ENCODE measurements around the gene NIN.
A peak's percentile ranks its signal among the peaks of the same experiment; 100 is the strongest.

The NIN gene

DNA sequence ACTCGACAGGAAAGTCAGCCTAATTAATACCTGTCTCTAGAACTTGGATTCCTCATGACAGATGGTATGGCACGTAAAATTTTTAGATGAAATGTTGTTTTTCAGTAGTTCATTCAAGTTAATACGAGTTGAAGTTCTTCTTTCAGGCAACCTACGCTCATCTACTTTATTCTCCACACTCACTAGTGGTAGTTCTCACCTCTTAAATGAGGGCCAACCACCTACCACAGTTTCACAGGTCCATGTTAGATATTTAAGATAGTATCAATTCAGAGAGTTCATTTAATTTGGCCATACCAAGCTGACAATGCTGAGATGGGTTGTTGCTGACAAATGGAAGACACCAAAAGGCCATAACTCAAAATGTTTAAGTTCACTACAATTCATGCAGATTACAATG lies 50.6 kb downstream of the NIN start:
- no peak for DNase-seq
- TF ChIP-seq POLR2A (IDR thresholded peaks at IDR 0.05; ENCODE audit: low read length) (no peak), GATA1 (IDR thresholded peaks at IDR 0.05; ENCODE audit: low read depth, low read length) (no peak)

DNA sequence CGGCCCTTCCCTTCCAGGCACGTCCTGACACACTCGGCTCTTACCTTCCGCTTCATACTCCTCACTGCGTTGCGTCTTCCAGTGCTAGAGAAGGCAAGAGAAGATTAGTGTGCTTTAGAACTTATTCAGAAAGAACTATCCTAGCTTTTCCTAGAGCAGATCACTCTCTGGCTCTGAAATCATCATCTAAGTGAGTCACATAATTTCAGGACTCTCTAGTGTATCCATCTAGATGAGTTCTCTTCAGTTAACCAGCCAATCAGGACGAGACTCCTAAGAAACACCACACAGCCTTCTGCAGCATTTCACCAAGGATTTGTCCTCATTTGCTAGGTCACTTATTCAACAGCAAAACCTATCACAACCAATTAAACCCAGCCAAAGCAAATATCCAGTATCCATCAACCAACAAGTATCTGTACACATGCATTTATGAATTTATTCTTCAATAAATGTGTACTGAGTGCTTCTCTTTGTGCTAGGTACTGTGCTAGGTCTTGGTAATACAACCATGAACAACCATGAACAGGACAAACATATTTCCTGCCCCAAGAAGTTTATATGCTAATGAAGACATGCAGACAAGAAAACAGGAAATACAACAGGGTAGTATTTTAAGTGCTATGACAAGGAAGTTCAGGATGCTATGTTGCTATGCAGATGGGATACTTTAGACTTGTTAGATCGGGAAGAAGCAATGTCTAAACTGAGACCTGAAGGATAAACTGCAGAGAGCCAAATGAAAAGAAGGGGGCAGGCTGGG lies 52.1 kb downstream of the NIN start:
- TF ChIP-seq POLR2A (IDR thresholded peaks at IDR 0.05; ENCODE audit: low read length) (no peak), GATA1 (IDR thresholded peaks at IDR 0.05; ENCODE audit: low read depth, low read length) (no peak)
- DNase-seq: no peak

DNA sequence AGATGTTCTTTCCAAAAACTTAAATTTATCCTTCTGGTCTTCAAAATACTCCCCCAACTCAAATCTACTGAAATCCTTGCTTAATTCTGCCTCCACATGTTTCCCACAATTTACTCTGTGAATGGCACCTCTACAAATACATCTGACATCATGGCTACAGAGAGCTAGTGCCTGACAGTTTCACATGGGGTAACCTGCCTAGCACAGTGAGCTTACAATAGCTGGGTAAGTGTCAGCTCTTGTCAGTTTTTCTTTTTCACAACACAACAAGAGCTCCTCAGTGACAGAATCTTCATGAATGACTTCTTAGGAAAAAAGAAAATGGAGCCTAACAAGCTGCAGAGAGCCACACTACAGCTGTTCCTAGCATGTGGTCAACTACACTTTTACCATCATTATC lies 54.4 kb downstream of the NIN start:
- TF ChIP-seq GATA1 (IDR thresholded peaks at IDR 0.05; ENCODE audit: low read depth, low read length) (no peak), POLR2A (IDR thresholded peaks at IDR 0.05; ENCODE audit: low read length) (no peak)
- no peak for DNase-seq

DNA sequence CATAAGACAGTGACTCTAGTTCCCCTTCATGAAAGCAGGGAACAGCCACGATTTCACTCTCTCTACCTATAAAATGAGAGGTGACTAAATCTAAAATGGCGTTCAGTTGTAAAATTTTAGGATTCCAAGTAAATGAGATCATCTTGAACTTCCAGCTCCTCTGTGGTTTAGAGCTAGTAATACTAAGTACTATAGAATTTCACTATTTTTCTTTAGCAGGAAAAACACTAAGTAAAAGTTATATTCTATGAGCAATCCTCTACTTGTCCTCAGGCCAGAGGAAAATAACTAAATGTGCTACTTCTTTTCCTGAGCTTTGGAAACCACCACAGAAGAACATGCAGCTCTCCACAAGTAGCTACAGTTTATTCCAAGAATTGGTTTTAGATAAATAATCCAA lies 55.6 kb downstream of the NIN start:
- TF ChIP-seq POLR2A (IDR thresholded peaks at IDR 0.05; ENCODE audit: low read length) (no peak), GATA1 (IDR thresholded peaks at IDR 0.05; ENCODE audit: low read depth, low read length) (no peak)
- no peak for DNase-seq

DNA sequence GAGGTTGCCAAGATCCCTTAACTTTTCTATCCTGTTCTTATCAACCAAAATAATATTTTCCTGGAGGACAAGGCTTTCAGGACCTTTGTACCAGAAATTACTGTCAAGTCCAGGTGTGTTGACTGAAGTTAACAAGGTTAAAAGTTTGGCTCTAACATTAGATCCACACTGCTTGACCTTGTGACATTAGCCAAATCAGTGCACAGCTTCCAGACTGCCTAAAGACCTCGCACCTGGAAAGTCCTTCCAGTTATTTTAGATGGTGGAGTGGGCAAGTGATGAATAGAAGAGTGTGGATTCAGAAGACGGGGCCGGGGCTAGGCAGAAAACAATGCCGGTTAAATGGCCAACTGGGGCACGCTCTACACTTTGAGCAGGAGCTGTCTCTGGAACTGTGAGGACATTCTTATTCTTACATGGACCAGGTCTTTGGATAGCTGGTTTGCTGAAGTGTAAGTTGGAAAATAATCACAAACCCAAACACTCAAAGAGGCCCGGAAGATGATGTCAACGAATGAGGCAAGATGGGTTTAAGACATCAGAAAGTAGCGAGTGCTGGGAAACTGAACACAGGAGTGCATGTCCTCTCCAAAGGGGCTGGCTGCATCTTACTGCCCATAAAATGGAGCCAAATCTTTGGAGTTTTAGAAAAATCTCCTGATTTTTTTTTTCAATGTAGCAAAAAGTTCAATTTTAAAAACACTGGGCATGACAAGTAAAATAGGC lies 56.3 kb downstream of the NIN start:
- DNase-seq: no peak
- TF ChIP-seq POLR2A (IDR thresholded peaks at IDR 0.05; ENCODE audit: low read length): no peak
- TF ChIP-seq GATA1 (IDR thresholded peaks at IDR 0.05; ENCODE audit: low read depth, low read length): no peak

DNA sequence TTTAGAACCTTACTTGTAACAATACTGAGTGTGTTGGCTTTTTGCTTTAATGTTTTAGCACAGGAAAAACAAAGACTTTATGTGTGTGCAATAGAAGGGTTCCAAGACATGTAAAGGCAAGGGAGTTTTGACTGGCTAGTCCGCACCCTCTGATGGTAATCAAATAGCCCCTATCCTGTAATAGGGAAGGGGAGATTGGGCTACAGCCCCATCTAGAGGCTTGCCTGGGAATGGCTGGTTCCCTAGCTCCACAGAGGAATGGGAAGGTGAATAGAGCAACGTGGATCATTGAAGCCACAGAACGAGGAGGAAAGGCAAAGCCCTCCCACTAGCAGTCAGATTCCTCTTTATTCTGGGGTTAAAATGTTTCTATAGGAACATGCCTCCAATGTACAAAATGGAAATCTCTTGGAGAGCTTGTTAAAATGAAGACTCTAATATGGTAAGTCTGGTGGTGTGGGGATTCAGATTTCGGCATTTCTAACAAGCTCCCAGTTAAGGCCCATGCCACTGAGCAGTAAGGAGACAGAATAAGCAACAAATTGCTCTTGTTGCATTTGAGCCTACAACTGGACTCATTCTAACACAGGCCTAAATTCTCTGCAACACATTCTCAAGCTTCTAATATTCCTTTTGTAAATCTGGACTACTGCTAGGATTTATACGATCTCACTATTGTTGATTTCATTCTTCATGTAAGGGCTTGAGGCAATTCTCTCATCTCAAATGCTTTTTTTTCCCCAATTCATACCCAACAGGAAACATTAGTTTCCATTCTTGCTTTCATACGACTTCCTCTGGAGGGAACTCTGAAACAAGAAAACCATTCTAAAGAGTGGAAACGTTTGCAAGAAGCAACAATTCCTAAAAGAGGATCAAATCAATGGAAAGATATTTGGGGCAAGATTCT lies 57.1 kb downstream of the NIN start:
- TF ChIP-seq GATA1 (IDR thresholded peaks at IDR 0.05; ENCODE audit: low read depth, low read length) (no peak), POLR2A (IDR thresholded peaks at IDR 0.05; ENCODE audit: low read length) (no peak)
- peak; percentile 38 to 70 for DNase-seq

DNA sequence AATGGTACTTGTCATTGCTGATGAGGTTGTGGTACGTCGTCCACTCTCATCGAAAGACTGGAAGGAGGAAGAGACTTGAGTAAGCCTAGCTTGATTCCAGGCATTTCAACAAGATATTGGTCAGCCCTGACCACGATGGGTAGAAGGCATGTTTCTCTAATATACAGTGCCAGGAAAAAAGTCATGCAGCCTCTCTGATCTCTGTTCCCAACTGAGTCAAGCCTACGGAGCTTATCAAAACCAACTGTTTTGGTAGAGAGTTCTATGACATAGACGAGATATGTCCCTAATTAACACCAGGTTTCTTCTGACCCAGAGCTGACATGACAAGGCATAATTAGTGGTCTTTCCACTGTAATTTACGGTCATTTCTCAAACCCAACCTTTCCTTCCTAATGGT lies 58.5 kb downstream of the NIN start:
- peak in 1 of 2 experiments; percentile 23 for DNase-seq

DNA sequence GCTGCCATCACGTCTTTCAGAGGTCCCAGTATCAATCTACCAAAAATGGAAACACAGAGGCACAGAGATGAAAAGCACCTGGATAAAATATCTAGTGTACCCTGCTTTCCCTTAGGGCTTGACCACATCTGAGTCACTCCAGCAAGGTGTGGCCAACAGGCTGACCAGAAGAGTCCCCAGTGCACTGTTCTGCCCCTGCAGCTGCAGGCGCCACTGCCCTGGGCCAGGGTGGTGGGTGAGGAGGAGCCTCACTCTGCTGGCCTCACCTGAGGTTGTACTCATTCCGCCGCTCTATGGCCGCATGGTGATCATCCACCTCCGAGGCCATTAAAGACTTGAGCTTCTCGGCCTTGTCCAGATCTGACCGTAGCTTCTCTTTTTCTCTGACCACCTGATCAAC lies 60.4 kb downstream of the NIN start:
- no peak for TF ChIP-seq GATA1 (IDR thresholded peaks at IDR 0.05; ENCODE audit: low read depth, low read length)
- no peak for TF ChIP-seq POLR2A (IDR thresholded peaks at IDR 0.05; ENCODE audit: low read length)
- no peak for DNase-seq

More for the DNA sequence above, 58.5 kb downstream of the NIN start:
- no peak for TF ChIP-seq GATA1 (IDR thresholded peaks at IDR 0.05; ENCODE audit: low read depth, low read length)
- TF ChIP-seq POLR2A (IDR thresholded peaks at IDR 0.05; ENCODE audit: low read length): no peak

DNA sequence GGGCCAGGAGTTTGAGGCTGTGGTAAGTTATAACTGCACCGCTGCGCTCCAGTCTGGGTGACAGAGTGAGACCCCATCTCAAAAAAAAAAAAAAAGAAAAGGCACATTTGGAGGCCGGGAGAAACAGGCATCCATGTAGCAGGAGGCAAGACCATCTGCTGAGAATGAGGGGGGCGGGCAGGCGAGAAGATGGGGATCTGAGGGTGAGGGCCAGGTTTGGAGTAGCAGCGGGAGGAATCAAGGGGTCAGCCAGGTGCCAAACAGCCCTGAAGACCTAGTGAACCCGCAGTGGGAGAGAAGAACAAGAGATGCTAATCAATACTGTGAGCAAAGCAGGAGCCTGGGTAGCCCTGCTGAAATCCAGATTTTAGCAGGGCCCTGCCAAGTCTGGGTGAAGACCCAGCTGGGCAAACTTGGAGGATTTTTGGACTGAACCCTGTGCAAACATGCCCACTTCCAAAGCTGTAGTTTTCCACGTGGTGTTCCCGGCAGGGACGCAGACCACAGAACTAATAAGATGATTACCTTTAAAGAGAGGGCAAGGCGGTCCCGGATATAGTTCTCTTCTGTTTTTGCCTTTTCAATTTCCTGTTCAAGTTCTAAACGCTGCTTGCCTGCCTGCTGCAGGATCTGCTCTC lies 61.0 kb downstream of the NIN start:
- DNase-seq: no peak
- TF ChIP-seq GATA1 (IDR thresholded peaks at IDR 0.05; ENCODE audit: low read depth, low read length): no peak
- TF ChIP-seq POLR2A (IDR thresholded peaks at IDR 0.05; ENCODE audit: low read length): no peak

DNA sequence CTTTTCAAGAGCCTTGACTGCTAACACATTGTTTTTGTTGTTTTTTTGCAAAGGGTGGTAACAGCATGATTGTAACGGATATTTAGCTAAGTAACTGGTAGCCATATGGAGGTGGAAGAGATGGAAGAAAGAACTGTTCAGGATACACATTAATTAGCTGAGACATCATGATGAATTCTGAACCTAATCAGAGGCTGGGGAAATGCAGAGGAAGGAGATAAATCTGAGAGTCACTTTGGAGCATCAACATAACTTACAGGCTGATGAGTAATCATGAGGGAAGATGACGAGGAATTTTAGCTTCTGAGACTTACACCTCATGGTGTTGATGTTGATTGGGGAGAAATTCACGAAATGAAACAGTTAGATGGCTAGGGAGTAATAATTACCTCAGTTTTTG lies 62.3 kb downstream of the NIN start:
- DNase-seq: peak; percentile 23 to 72
- no peak for TF ChIP-seq GATA1 (IDR thresholded peaks at IDR 0.05; ENCODE audit: low read depth, low read length)
- no peak for TF ChIP-seq POLR2A (IDR thresholded peaks at IDR 0.05; ENCODE audit: low read length)

DNA sequence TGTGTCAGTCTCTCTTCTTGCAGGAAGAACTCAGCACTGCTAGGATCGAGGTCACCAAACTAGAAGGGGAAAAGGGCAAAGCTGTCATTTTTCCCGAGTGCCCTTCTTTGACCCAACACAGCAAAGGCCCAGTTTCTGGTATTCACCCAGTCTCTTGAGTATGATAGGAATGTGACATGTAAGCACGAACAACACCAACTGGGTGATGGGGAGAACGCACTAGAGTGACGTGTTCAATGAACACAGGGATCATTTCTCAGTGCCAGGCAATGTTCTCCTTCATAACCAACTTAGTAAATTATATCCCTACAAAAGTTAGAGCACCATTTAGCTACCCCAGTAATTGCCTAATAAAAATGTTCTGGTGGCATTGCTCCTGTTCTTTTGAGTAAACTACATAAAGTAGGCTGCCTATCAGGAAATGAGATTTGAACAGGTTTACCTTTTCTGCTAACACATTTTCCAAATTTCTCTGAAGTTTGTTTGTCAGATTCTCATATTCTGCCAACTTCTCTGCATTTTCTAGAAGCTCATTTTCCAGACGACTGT lies 64.5 kb downstream of the NIN start:
- DNase-seq: no peak
- TF ChIP-seq POLR2A (IDR thresholded peaks at IDR 0.05; ENCODE audit: low read length) (no peak), GATA1 (IDR thresholded peaks at IDR 0.05; ENCODE audit: low read depth, low read length) (no peak)

DNA sequence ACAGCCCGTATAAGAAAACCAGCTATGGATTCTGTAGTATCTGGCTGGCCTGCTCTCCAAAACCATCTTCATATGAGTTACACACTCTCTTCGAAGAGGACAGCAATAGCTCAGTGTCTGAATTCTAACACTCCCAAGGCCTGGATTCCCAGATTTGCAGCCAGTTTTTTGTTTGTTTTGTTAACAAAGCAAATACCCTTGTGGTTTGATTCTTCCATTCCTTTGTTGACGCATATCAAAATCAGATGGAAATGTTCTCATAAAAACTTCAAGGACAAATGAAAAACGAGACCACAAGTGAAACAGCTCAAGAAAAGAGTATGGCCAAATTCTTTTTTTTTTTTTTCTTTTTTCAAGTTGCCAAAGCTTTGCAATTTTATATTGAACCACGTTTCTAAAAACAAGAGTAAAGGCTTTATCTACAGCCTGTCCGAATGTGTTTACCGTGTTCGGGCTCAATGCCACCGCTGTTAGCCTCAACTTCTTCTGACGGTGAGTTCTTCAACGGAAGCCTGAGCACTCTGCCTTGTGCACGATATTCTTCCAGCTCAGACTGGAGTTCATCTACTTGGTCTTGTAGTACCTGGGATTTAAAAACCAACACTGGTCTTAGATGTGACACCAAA lies 67.5 kb downstream of the NIN start:
- no peak for DNase-seq
- no peak for TF ChIP-seq GATA1 (IDR thresholded peaks at IDR 0.05; ENCODE audit: low read depth, low read length)
- no peak for TF ChIP-seq POLR2A (IDR thresholded peaks at IDR 0.05; ENCODE audit: low read length)

DNA sequence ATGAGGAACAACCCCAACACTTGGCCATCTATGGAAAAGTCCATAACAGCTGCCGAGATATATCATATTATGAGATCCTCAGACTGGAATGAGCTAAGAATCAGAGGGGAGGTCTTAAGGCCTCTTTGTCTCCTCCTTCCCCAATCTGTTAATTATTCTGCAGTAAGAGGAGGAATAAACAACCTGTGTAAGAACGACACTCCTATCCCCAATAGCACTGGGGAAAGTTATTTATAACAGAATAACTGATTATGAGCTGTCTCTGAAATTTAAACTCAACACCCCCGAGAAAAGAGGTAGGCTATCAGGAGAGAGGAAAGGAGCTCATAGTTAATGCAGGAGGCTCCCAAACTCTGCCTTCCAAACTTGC lies 68.0 kb downstream of the NIN start:
- TF ChIP-seq GATA1 (IDR thresholded peaks at IDR 0.05; ENCODE audit: low read depth, low read length) (no peak), POLR2A (IDR thresholded peaks at IDR 0.05; ENCODE audit: low read length) (no peak)
- no peak for DNase-seq

Data from erythroblast (primary cell).